Suprapubic skin (tissue), 3 donors: ENCODE results near the gene PDE6A.

ENCODE experiments used
- EP300 ChIP-seq: sonication (generic); formaldehyde crosslinking; IDR thresholded peaks from one replicate; pipeline ENCODE4 v1.6.1; 2017; ENCODE audit warnings: antibody characterized with exemption
- POLR2A ChIP-seq, 2 donors: fragments of 450-650 bp; IDR thresholded peaks; one replicate each; pipeline ENCODE4 v1.6.1; 2017; ENCODE audit warnings: antibody characterized with exemption in 2 of 2, mild to moderate bottlenecking in 2 of 2, moderate library complexity in 2 of 2
- TF ChIP-seq, protein P1 (sequence below), 2 donors: fragments of 200-600 bp in 1 of 2; fragments of 450-650 bp in 1 of 2; sonication (generic) in 1 of 2; IDR thresholded peaks; one replicate each; pipeline ENCODE4 v1.5.1; 2016 to 2019; ENCODE audit warnings: antibody characterized with exemption in 2 of 2, mild to moderate bottlenecking in 1 of 2, moderate library complexity in 1 of 2

- TF ChIP-seq POLR2A (IDR thresholded peaks at IDR 0.05) (no peak), EP300 (no peak)
- TF ChIP-seq, protein P1, sequence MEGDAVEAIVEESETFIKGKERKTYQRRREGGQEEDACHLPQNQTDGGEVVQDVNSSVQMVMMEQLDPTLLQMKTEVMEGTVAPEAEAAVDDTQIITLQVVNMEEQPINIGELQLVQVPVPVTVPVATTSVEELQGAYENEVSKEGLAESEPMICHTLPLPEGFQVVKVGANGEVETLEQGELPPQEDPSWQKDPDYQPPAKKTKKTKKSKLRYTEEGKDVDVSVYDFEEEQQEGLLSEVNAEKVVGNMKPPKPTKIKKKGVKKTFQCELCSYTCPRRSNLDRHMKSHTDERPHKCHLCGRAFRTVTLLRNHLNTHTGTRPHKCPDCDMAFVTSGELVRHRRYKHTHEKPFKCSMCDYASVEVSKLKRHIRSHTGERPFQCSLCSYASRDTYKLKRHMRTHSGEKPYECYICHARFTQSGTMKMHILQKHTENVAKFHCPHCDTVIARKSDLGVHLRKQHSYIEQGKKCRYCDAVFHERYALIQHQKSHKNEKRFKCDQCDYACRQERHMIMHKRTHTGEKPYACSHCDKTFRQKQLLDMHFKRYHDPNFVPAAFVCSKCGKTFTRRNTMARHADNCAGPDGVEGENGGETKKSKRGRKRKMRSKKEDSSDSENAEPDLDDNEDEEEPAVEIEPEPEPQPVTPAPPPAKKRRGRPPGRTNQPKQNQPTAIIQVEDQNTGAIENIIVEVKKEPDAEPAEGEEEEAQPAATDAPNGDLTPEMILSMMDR (IDR thresholded peaks at IDR 0.05) = no peak
Measured at GRCh38 chr5:149838881-149839739, 105.5 kb downstream of the PDE6A start.
